GM12878 (cell line): ENCODE data around the gene PLA2G4E. TPM values are rescaled to one million over a fixed set of nuclear protein-coding genes. Genes with fewer than 3 reads are reported as not detected.
A peak's percentile ranks its signal among the peaks of the same experiment; 100 is the strongest.

Experiments used
- ATAC-seq: fragments of 200-7000 bp; cut with Tn5 transposase; 3 replicates; pipeline ENCODE4 v1.9.1; 2020; ENCODE audit warnings: mild to moderate bottlenecking, moderate library complexity
- BruUV-seq: library from RNA; stranded (reverse); fragments of 400-500 nt; replicated peaks from 2 replicates; lab custom pipeline; 2021; lab: Mats Ljungman, UMichigan
- CTCF ChIA-PET: fragments of 300-600 bp; sonication (Branson Sonifier 250); formaldehyde crosslinking; extraction: SDS; loops from one replicate; lab custom pipeline; 2021; ENCODE audit warnings: inconsistent platforms; lab: Yijun Ruan, JAX
- POLR2A ChIA-PET: fragments of 350-600 bp; formaldehyde crosslinking; extraction: SDS; loops from one replicate; lab custom pipeline; 2021; ENCODE audit warnings: inconsistent platforms; lab: Charles Lee
- RAD21 ChIA-PET: fragments of 300-600 bp; sonication (Branson Sonifier 250); formaldehyde crosslinking; loops from one replicate; lab custom pipeline; 2023; ENCODE audit warnings: antibody characterized with exemption; ENCODE audit not compliant: unreplicated experiment; lab: Charles Lee
- SMC1A ChIA-PET: fragments of 300-600 bp; sonication (Branson Sonifier 250); formaldehyde crosslinking; loops from one replicate; lab custom pipeline; 2023; ENCODE audit not compliant: unreplicated experiment, uncharacterized antibody; lab: Charles Lee
- DNase-seq: peaks from one replicate; pipeline ENCODE4 v3.0.0-alpha.2; 2011; ENCODE audit warnings: low read depth, low spot score
- FAIRE-seq: peaks from 3 replicates; lab custom pipeline; 2011; peaks lifted over from hg19 to GRCh38; lab: Jason Lieb, UNC
- H2AFZ ChIP-seq: 2 replicates; pipeline ENCODE4 v1.6.0; 2011; ENCODE audit warnings: low read depth, low read length, control low read depth; ENCODE audit not compliant: control insufficient read depth
- H3K27ac ChIP-seq: 2 replicates; pipeline ENCODE4 v1.5.1; 2011; ENCODE audit warnings: control low read depth; ENCODE audit not compliant: control insufficient read depth, insufficient read depth
- H3K27me3 ChIP-seq, 2 experiments: replicated peaks in 1 of 2; 2 replicates each; pipeline versions ENCODE4 v1.6.0 to v1.6.1; 2011; ENCODE audit warnings: low read length in 1 of 2; ENCODE audit not compliant: control insufficient read depth in 2 of 2, insufficient read depth in 2 of 2
- H3K36me3 ChIP-seq, 2 experiments: 2 replicates each; pipeline ENCODE4 v1.5.1; 2011; ENCODE audit warnings: low read length in 1 of 2; ENCODE audit not compliant: control insufficient read depth in 2 of 2, insufficient read depth in 2 of 2
- H3K4me1 ChIP-seq: 2 replicates; pipeline ENCODE4 v1.6.1; 2011; ENCODE audit warnings: mild to moderate bottlenecking, low read length, moderate library complexity, mixed read lengths; ENCODE audit not compliant: control insufficient read depth, insufficient read depth
- H3K4me2 ChIP-seq: 2 replicates; pipeline ENCODE4 v1.6.0; 2011; ENCODE audit warnings: control low read depth; ENCODE audit not compliant: control insufficient read depth, insufficient read depth
- H3K4me3 ChIP-seq: fragments of 200-600 bp; sonication (generic); 2 replicates; pipeline ENCODE4 v1.5.1; 2016
- H3K79me2 ChIP-seq: 2 replicates; pipeline ENCODE4 v1.6.0; 2011; ENCODE audit warnings: low read length; ENCODE audit not compliant: control insufficient read depth, insufficient read depth
- H3K9ac ChIP-seq: 2 replicates; pipeline ENCODE4 v1.8.0; 2011; ENCODE audit warnings: low read length, control low read depth, mixed read lengths; ENCODE audit not compliant: control insufficient read depth, insufficient read depth
- H3K9me3 ChIP-seq: replicated peaks from 3 replicates; pipeline ENCODE4 v1.5.1; 2011; ENCODE audit warnings: mild to moderate bottlenecking, low read length; ENCODE audit not compliant: control insufficient read depth, insufficient read depth
- H4K20me1 ChIP-seq: 2 replicates; pipeline ENCODE4 v1.6.0; 2011; ENCODE audit not compliant: control insufficient read depth, insufficient read depth
- ETV6 ChIP-seq, 2 experiments: fragments of 450-650 bp in 1 of 2; IDR thresholded peaks in 1 of 2; conservative IDR thresholded peaks in 1 of 2; 2 replicates each; pipeline ENCODE4 v1.6.1; 2014; ENCODE audit warnings: antibody characterized with exemption in 1 of 2, borderline replicate concordance in 1 of 2, low read depth in 1 of 2, mild to moderate bottlenecking in 1 of 2, moderate library complexity in 1 of 2
- MAX ChIP-seq: IDR thresholded peaks from 2 replicates; pipeline ENCODE4 v1.6.1; 2012; ENCODE audit warnings: low read depth, low read length, improper control_type of control experiment
- PAX5 ChIP-seq: IDR thresholded peaks from 2 replicates; pipeline ENCODE4 v1.6.1; 2011; ENCODE audit warnings: low read depth, low read length, borderline replicate concordance
- POU2F2 ChIP-seq: IDR thresholded peaks from 3 replicates; pipeline ENCODE4 v1.6.1; 2011; ENCODE audit warnings: low read depth, mild to moderate bottlenecking, low read length, borderline replicate concordance
- RBBP5 ChIP-seq: fragments of 200-600 bp; sonication (generic); conservative IDR thresholded peaks from 2 replicates; pipeline ENCODE4 v1.6.1; 2016
- RCOR1 ChIP-seq: conservative IDR thresholded peaks from 2 replicates; pipeline ENCODE4 v1.6.1; 2012; ENCODE audit warnings: low read depth, low read length, improper control_type of control experiment
- SMAD1 ChIP-seq: fragments of 450-650 bp; IDR thresholded peaks from 2 replicates; pipeline ENCODE4 v1.6.1; 2018; ENCODE audit warnings: mild to moderate bottlenecking, low read depth; ENCODE audit not compliant: partially characterized antibody
- TAF1 ChIP-seq: IDR thresholded peaks from 2 replicates; pipeline ENCODE4 v1.6.1; 2011; ENCODE audit warnings: mild to moderate bottlenecking, low read depth, low read length, borderline replicate concordance
- TCF3 ChIP-seq: IDR thresholded peaks from 2 replicates; pipeline ENCODE4 v1.6.1; 2012; ENCODE audit warnings: low read depth, mild to moderate bottlenecking, low read length, borderline replicate concordance; ENCODE audit not compliant: insufficient read depth
- ZBTB40 ChIP-seq: fragments of 450-650 bp; IDR thresholded peaks from 2 replicates; pipeline ENCODE4 v1.6.1; 2016; ENCODE audit warnings: mild to moderate bottlenecking, moderate library complexity, borderline replicate concordance
- ZNF274 ChIP-seq: IDR thresholded peaks from one replicate; pipeline ENCODE4 v1.8.0; 2011; ENCODE audit not compliant: insufficient read length, insufficient read depth
- ZNF592 ChIP-seq: fragments of 450-650 bp; IDR thresholded peaks from 2 replicates; pipeline ENCODE4 v1.6.1; 2017; ENCODE audit warnings: mild to moderate bottlenecking, moderate library complexity
- ZZZ3 ChIP-seq: IDR thresholded peaks from 2 replicates; pipeline ENCODE4 v1.6.1; 2011; ENCODE audit warnings: low read depth; ENCODE audit not compliant: control insufficient read depth, insufficient read length
- WGBS: methylation state at CpG from one replicate; pipeline ENCODE4 v1.1.6; 2016; ENCODE audit warnings: low lambda C conversion rate; ENCODE audit not compliant: insufficient replicate concordance, insufficient coverage; ENCODE audit errors: missing lambda C conversion rate; 5-methylcytosine and 5-hydroxymethylcytosine counted together
- in situ Hi-C: fragments of 300-500 bp; cut with MboI; formaldehyde crosslinking; loops from 9 replicates; pipeline ENCODE4 v1.14.3; 2018; ENCODE audit warnings: mixed read lengths
- intact Hi-C: fragments of 100-400 bp; cut with micrococcal nuclease; formaldehyde crosslinking; loops from one replicate; pipeline ENCODE4 v1.14.2; 2022; ENCODE audit not compliant: unreplicated experiment
- polyA plus RNA-seq, 11 experiments: library from polyadenylated mRNA; depleted of rRNA in 4 of 11; unstranded in 6 of 11; stranded (reverse) in 5 of 11; fragments of >200 nt; fragmentation: Nextera tagmentation in 4 of 11; fragmentation: Illumina TruSeq in 1 of 11; extraction: Ambion mirVana in 4 of 11; extraction: Trizol in 1 of 11; gene quantifications; 1 replicate in 1 of 11; 2 replicates in 10 of 11; pipeline versions ENCODE4 v1.2.1 to v1.2.3, GENCODE V29; 2011 to 2016; ENCODE audit warnings: inconsistent platforms in 2 of 11, missing spikeins in 2 of 11, low read depth in 1 of 11
- total RNA-seq, 4 experiments: library from RNA; depleted of rRNA in 3 of 4; stranded (reverse); fragments of >200 nt in 3 of 4; fragmentation: Illumina TruSeq in 1 of 4; extraction: Trizol in 1 of 4; gene quantifications; 2 replicates each; pipeline versions ENCODE4 v1.2.1 to v1.2.3, GENCODE V29; 2013 to 2021

Gene PLA2G4E
- total and polyA plus RNA-seq, 10 of the 15 experiments (the other 5 are each of a cell fraction or from before 2014, with no cell fraction given), result 0.05 to 0.32 (median 0.06) TPM; not detected in 5

GRCh38 chr15:42042602-42043400 is 22.0 kb upstream of the PLA2G4E start:
- Histone ChIP-seq H3K4me1 (no peaks in the 10 kb centered on the region), H3K27me3 (no peaks in the 10 kb centered on the region), H3K4me3 (no peak overlapping the region), H3K4me2 (no peak overlapping the region), H3K36me3 (no peaks in the 10 kb centered on the region), H3K27ac (no peak overlapping the region), H3K9ac (no peak overlapping the region), H3K79me2 (no peaks in the 10 kb centered on the region), H4K20me1 (no peaks in the 10 kb centered on the region), H2AFZ (no peak overlapping the region), H3K9me3 (no peaks in the 10 kb centered on the region)
- ChIA-PET POLR2A (interaction anchor here (0.9 kb wide), 1 partner anchor 8 kb away, joined by 3 read pairs; no protein-coding TSS in a partner anchor), SMC1A (interaction anchor here (0.9 to 2.1 kb wide), 3 partner anchors 9 to 53 kb away, joined by 3 to 8 read pairs (median 5); no protein-coding TSS in a partner anchor), RAD21 (no interaction called here), CTCF (interaction anchor here (0.5 to 1.0 kb wide), 4 partner anchors 54 to 868 kb away, joined by 3 read pairs; no protein-coding TSS in a partner anchor)
- no peak for TF ChIP-seq RBBP5
- TF ChIP-seq SMAD1, result no peak
- TF ChIP-seq TCF3, result no peak
- TF ChIP-seq PAX5, result no peak
- no peak for TF ChIP-seq MAX
- no peak for TF ChIP-seq RCOR1
- TF ChIP-seq ZZZ3, result no peak
- no peak for TF ChIP-seq ZNF592
- TF ChIP-seq ZNF274, result no peak
- TF ChIP-seq TAF1, result no peak
- no peak for TF ChIP-seq ZBTB40
- no peak for TF ChIP-seq POU2F2
- no peak for TF ChIP-seq ETV6 (conservative IDR thresholded peaks at IDR 0.05 in 1 of 2, IDR thresholded peaks at IDR 0.05 in 1 of 2; ENCODE audit: borderline replicate concordance in 1 of 2, low read depth in 1 of 2)
- intact Hi-C loops (no loop called here), in situ Hi-C loops (no loop called here)
- FAIRE-seq (peak; percentile 18), DNase-seq (no peak), ATAC-seq (no peak)
- no TSS peak for BruUV-seq
- 41% methylated on average over 5 of the region's 5 CpGs for WGBS
